GM19351 (cell line): ENCODE measurements around the gene TRPV6.

ENCODE experiments used
- ATAC-seq: cut with Tn5 transposase; IDR thresholded peaks from one replicate; pipeline ENCODE4 v1.9.1; 2021; ENCODE audit warnings: mild to moderate bottlenecking, moderate library complexity; ENCODE audit not compliant: unreplicated experiment

The TRPV6 gene

DNA sequence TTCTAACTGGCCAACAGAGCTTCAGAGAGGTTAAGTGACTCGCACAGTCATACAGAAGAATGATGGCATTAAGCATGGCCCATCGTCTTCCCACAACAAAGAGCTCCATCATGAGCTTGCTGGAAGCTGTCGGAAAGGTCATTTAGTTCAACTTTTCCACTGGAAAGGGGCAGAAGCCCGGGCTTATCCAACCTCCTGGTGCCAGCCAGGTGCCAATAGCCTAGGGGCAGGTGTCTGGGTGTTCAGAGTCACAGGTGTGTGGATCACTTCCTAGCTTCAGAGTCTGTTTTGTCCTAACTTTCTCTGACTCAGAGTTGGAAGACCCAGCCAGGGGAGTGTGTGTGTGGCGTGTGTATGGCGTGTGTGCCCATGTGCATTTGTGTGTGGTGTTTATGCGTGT is 1.3 kb upstream of the TRPV6 start:
- ATAC-seq, result no peak

GRCh38 chr7:142884286-142884640 is 1.3 kb downstream of the TRPV6 start:
- no peak for ATAC-seq

DNA sequence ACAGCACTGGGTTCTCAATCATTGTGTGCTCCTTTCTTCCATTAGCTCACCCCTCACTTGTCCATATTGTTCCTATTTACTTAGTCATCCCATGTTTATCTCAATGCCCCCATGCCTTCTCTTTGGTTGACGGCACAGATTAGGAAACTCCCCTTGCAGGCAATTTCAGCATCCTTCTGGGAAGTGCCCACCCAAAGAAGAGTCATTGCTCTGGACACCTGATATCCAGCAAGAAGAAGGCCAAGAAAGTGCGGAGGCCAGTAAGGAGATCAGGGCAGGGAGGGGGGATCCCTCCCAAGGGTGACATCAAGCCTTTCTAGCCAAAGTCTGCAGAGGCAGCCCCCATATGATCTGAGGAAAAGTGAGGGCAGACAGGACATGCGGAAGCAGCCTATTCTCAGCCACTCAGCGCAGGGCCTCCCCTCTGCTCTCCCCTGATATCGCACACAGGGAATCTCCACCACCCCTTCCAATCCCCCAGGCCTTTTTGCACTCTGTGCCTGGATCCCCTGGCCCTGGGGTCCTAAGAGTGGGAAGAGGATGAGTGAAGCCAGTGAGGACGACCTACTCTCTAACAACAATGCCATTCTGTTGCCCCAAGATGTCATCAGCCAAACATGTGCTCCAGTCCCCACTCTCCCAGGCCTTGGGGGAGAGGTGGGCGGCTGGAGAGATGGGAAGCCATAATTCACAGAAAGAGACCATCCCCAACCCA is 1.8 kb downstream of the TRPV6 start:
- no peak for ATAC-seq

- ATAC-seq, result no peak
These were observed 2.4 kb downstream of the TRPV6 start for GRCh38 chr7:142883145-142883544.

- ATAC-seq, result no peak
These were observed 3.2 kb downstream of the TRPV6 start for GRCh38 chr7:142882338-142882678.

DNA sequence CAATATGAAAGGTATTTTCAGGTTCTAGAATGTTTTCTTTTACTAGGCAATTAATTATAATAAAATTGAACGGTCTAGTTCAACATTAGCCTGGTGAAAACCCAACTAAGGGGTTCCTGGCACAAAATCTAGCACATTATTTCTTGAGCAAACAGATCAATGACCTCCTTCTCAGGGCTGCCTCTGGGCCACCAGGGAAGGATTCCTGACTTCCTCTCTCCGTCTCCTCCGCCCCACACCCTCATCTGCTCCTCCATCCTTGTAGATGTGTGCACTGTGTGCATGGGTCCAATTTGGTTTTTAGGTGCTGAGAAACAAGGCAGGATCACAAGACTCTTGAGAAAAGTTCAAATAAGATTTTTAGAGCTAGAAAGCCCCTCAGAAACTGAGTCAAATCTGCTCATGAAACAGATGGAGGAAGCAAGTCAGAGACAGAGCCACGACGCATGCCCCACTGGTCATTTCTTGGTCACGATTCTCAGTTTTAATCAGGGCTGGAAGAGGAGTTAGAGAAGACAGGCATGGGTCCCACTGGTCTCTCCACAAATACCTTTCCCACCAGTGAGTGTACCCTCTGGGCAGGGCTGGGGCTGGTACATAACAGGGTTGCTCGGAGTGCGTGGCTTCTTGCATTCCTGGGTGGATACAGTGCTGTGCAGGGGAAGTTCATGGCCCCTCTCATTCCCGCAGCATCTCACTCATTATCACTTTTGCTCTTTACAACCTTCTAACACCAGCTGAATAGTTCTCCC is 3.8 kb downstream of the TRPV6 start:
- ATAC-seq, result no peak

DNA sequence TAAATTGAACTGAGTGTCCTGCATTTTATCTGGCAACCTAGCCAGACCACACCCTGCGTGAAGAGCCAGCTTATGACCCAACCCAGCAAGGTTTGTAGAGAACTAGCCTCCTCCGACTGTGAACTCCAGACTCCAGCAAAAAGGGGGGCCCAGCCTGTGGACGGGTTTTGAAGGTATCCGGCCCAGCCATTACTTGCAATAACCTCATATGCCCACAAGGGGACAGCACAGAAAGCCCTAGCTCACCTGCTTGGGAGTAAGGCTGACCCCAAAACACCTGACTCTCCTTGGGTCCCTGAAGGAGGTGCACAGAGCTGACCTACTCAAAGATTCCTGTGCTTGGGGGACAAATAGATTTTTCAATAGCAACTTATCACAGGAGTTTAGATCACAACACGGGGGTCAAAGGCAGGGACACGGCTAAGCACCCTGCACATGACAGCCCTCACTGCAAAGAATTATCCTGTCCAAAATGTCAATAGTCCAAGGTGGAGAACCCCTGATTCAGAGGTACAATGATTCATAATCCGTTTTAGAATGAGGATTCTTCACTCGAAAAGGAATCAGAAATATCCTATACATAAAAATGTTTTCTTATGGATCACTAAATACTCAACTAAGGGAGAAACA is 4.6 kb downstream of the TRPV6 start:
- ATAC-seq, result peak; percentile 82

DNA sequence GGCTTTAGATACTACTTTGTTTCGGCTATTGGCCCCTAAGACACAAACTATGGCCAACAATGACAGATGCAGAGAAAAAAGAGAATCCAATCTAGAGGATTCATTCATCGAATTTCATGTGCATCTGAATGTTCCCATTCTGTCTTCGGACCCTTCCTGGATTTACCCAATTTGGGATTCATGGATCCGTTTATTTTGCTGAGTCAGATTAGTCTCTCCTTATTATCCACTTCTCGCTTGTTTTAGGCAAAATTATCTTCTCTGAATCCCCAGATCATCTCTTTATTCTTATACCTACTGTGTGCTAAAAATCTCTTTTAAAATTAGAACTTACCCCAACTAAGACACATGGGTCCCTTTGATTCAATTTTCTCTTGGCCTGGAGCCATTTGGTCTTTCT is 6.5 kb downstream of the TRPV6 start:
- ATAC-seq, result no peak

DNA sequence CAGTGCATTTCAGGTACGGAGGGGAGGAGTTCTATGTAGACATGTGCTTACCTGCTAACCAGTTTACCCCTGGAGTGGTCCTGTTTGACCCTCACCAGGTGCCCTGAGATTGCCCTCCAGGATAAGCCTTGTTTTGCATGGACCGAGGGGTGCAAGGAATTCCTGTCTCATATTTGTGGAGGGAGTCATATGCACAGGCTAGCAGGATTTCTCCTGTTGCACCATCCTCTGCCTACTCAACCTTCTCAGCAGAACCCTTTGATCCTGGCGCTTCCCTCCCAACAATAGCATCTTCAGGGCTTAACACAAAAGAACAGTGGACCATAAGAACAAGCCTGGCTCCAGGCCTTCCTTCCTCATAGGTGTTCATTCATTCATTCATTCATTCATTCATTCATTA is 7.2 kb downstream of the TRPV6 start:
- ATAC-seq, result no peak

GRCh38 chr7:142876991-142877910 is 8.3 kb downstream of the TRPV6 start:
- ATAC-seq, result no peak

DNA sequence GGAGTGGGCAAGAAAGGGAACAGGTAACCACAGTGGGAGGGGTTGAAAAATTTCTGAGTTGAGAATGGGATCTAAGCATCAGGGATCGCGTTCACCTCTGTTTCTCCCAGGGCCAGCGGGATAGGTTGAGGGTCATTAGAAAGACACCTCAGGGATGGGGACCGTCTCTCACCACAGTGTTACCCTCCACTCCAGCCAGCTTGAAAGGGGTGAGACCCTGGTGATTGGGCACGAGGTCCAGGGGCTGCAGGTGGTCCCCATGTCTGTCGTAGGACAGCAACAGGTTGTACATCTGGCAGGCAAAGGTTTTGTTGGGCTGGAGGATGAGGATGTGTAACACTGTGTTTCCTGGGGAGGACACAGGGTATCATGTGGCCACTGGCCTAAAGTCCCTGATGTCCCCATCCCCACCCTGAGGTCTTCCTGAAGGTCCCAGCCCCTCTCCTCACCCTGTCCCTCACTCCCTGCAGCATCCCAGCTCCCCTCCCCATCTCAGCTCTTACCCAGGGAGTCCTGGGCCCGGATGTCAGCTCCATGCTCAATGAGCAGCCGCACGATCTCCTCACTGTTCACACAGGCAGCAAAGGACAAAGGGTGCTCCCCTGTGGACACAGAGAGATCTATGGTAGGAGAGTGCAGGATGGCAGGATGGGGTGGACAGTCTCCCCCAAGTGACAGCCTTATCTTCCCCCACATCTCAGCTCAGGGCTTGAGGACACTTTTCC is 9.1 kb downstream of the TRPV6 start:
- ATAC-seq, result no peak

GRCh38 chr7:142875456-142875855 is 10.1 kb downstream of the TRPV6 start:
- ATAC-seq, result no peak

DNA sequence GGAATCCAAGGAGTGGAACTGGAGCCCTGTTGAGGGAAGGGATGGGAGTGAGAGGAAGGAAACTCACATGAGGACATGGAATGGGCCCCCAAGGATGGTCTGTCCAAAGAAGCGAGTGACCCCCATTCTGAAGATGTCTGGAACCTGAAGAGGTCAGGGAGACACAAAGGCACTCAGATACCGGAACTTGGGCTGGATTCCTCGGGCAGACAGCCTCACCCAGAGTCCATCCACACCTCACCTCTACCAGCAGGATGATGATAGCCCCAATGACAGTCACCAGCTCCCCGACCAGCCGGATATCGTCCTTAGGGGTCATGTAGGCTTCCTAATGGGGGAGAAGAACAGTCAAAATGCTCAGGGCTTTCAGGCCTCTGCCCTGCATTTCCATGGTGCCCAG is 10.7 kb downstream of the TRPV6 start:
- no peak for ATAC-seq

DNA sequence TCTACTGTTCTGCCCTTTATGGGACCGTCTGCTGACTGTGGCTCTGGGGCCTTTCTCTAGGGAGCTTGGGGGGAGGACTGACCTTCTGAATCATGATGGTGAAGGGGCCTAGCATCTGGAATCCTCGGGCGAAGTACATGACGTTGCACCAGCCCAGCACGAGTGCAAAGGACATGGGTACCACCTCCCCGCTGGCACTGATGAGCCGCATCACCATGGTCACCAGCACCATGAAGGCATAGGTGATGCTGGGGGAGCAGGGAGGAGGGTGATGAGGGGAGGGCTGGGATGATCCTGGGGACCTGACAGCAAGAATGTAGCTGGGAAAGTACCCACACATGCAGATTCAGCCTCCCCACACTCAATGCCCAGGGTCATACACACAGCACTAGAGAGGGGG is 11.1 kb downstream of the TRPV6 start:
- no peak for ATAC-seq

GRCh38 chr7:142873871-142874270 is 11.7 kb downstream of the TRPV6 start:
- ATAC-seq, result no peak

DNA sequence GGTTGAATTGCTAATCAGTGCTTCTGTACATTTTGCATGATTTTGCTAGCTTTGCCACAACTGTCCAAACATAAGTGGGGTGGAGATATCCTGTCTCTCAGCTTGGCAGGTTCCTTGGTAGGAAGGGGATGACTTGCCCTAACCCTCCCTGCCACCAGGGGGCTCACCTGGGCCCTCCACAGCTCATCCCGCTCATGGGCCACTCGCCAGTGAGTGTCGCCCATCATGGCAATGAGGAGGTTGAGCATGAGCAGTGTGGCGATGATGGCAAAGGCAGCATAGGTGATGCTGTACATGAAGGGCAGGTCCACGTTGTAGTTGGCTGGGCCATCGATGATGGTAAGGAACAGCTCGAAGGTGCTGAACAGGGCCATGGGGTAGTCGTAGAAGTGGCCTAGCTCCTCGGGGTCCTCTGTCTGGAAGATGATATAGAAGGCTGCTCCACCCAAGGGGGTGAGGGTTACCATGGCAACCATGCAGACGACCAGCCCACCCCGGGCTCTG is 12.2 kb downstream of the TRPV6 start:
- ATAC-seq, result peak; percentile 92

DNA sequence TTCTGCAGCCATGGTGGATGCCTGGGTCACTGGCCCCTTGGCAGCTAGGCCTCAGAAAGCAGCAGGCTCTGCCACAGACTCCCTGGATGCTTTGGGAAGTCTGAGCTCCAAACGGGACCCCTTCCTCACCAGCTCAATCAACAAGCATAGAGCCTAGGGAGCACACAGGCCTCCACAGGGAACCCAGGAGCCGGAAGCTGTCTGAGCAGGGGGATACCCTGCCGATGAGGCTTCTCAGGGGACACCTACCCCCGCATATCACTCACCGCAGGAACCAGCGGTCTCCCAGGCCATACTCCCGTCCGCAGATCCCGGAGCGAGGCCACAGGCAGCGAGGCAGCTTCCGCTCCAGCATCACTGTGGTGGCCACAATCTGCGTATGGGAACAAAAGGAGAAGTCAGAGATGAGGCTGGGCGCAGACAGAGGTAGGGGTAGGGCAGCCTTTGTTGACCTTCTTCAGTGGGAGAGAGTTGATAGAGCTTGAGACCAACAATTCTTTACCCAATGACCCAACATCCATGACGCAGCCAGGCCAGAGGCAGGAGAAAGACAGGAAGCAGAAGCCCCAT is 13.4 kb downstream of the TRPV6 start:
- no peak for ATAC-seq

DNA sequence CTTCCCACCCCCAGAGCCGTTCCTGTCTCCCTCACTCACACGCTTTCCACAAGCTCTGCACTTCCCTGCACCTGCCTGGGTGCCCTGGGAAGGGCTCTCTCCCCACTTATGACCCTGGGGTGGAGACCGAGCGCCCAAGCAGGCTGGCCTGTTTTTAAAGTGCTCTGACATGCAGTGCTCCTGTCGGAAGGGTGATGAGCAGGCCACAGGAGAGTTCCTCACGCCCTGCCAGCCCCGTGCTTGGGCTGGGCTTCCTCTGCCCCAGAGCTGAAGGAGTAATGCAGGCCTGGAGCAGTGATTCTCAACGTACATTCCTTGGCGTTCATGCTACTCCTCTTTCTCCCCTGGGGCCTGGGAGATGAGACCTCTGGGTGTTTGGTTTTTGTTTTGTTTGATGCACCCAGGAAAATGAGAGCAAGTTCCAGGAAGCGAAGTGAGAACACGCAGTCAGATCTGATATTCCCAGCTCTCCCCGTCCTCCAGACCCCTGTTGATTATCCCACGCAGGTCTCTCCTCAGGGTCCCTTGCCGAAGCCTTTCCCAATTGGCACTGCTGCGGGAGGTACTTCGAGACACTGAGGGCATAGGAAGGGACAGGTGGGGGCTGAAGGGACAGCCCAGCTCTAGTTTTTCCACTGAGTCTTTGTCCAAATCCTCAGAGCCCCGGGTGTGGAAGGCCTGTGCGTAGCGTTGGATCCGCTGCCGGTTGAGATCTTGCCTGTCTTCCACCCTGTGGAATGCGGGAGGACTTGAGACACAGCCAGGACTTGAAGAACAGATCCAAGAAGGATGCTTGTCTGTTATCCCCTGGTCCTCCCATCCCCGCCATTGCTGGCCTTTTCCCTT is 14.1 kb downstream of the TRPV6 start:
- ATAC-seq, result no peak

DNA sequence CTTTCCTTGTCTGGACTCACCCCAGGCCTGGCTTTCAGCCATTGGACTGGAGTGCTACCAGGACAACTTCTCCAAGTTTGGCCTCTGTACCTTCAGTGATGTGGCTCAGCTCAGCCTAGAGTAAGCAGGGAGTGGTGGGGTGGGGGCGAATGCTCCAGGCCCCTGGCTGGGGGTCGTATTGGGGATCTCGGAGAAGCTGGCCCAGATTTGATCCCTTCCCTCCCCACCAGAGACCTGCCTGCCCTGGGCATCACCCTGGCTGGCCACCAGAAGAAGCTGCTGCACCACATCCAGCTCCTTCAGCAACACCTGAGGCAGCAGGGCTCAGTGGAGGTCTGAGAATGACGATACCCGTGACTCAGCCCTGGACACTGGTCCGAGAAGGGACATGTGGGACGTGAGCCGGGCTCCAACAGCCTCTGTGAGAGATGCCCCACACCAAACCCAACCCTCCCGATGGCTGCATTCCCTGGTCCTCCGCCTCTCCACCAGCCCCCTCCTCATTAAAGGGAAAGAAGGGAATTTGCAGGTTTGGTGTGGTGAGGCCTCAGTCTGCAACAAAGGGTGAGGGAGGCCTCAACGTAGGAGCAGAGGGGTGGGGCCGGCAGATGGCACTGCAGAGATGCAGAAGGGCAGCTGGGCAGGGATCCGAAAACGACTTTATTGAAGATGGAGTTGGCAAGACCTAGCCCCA is 14.8 kb downstream of the TRPV6 start:
- no peak for ATAC-seq
